Stimulated activated CD4-positive, alpha-beta T cell treated with anti-CD3 and anti-CD28 coated beads, Interleukin-1b, Interleukin-23, amount 100 ng/mL, for 1 hour (primary cell): ENCODE data around the gene CCL15.
"Not testable (repeated sequence)": the region's sequence is repeated elsewhere in the genome, so short reads cannot be mapped to it uniquely, and the experiment has no call there.

Source experiments
- DNase-seq, 2 donors: peaks; one replicate each; pipeline ENCODE4 v3.0.0-alpha.2; 2020; ENCODE audit warnings: low read depth in 2 of 2

Gene CCL15

GRCh38 chr17:36001110-36001771, at the start of gene CCL15:
Gene CCL15 (minus strand): TSS chr17:36001553. CDS start chr17:36001492, 61 bp downstream.
- no peak for DNase-seq

- no peak for DNase-seq
Observed at GRCh38 chr17:36049643-36050042, 48.3 kb upstream of the CCL15 start.

DNA sequence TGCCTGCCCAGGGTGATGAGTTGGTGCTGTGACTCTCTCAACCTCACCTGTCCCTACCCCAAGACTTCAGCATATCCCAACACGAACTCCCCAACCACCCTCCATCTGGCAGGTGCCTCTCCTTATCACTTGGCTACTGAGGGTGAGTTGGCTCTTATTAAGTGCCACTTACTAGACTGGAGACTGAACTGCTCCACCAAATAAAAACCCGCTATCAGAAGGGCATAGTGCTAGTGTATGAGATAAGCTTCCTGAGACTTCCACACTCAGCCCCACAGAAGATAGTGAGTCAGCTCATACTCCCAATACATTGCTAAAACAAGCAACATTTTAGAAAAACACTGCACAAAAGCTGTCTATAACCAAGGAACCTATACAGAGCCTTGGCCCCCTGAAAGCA, 46.7 kb upstream of the CCL15 start:
- DNase-seq: no peak

DNA sequence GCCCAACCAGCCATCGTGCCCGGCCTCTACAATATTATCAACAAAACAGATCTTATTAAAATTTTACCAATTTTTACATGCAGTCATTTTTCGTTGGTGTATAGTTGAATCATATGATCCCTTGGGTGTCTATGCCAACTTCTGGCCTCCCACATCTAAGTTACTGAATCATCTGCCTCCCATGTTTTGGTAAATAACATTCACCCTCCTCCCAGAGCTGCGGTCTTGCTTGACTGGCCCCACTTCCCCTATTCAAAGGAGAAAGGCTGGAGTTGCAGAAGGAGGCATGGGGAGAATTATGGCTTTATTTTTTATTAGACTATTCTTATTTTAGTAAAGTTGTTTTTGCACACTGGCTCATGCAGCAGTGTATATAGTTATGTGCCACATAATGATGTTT, 34.9 kb upstream of the CCL15 start:
- DNase-seq: no peak

DNA sequence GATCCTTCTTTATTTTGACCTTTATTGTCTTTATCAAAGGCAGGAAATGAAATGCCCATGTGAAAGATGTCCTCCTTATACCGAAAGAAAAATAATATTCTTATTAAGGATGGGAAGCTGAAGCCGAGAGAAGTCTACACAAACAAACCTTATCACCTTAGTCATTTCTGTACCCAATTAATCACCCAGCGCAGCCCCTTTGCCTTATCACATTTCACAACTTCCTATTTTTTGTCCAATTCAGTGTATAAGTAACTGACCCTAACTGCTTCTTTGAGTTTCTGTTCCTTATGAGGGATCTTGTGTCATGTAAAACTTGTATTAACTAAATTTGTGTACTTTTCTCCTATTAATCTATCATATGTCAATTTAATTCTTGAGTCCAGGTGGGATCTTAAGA, 32.8 kb upstream of the CCL15 start:
- DNase-seq: no peak

DNA sequence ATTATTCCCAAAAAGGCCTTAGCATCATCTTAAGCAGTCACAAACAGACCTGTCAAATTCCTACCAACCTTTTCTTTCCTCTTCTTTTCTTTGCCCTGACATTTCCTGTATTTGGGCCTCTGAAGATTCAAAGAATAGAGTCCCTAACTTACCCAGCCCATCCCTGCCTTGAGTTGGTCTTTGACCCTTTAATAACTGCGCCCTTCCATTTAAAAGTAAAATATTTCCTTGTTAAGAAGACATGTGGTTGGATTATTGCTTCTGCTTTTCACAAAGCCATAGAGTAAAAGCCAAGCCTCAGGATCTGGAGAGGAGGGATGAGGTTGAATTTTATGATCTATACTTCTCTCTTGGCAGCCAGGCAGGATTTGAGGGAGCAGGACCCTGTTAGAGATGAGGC, 29.6 kb upstream of the CCL15 start:
- DNase-seq: no peak

- no peak for DNase-seq
Observed at GRCh38 chr17:36027761-36028160, 26.4 kb upstream of the CCL15 start.

DNA sequence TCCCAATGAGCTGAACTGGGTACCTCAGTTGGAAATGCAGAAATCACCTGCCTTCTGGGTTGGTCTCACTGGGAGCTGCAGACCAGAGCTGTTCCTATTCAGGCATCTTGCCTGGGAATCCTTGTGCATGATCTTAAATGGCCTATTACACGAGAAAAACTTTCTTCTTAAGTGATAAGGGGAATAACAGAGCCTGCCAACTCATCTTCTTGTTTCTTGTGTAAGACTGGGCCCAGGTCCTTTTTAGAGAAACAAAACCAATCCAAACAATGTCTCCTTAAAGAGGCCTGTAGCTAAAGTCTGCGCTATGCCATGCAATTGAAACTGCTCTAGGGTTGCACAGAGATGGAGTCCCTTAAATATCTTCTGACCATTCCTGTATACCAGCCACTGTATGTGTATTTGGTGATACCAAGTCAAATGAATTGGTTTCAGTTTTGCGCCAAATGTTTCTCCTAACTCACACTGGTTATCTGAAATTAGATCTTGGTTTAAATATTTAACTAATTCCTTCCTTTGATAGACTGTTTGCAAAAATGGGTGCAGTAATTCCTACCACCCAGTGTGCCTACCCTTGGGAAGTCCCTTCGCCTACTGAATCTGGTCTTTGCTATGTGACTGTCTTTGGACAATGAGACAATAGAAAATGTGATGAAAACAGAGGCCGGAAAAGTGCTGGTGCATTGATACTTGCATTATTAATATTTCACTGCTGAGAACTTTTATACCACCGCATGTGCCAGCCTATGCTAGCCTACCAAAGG, 22.9 kb upstream of the CCL15 start:
- DNase-seq: no peak

DNA sequence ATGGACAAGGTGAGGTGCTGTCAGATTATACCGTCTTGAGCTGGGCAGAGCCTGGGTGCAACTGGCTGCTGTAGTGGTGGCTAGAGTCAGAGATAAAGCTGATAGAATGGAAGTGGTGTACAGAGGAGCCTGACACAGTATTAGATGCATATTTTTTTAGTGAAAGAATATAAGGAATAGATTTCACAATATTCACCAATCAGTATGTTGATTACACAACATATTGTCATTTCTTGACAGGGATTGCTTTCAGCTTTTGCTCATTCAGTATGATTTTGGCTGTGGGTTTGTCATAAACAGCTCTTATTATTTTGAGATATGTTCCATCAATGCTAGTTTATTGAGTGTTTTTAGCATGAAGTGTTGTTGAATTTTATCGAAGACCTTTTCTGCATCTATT, 18.1 kb upstream of the CCL15 start:
- DNase-seq: no peak

DNA sequence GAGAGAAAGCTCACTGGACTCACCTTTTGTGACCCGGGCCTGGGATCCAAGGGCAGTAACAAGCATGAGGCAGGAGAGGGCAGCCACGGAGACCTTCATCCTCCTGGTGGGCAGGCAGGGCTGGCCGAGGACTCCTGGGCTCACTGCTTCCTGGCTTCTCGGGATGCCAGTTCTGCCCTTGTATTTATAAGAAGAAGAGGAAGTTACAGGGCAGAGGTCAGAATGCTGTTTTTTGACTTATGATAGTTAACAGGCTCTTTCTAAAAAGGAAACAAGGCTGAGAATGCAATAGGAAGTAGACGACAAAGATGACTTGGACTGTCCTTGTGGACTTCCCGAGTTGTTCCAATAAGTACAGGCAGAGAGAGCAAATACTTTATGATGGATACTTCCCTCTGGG, 16.4 kb upstream of the CCL15 start, which contains the start of gene CCL23:
TSS of gene CCL23 (minus strand) at position 174 of the 400 bp plus-strand sequence. CDS start at position 99, 75 bp downstream.
- DNase-seq: no peak

DNA sequence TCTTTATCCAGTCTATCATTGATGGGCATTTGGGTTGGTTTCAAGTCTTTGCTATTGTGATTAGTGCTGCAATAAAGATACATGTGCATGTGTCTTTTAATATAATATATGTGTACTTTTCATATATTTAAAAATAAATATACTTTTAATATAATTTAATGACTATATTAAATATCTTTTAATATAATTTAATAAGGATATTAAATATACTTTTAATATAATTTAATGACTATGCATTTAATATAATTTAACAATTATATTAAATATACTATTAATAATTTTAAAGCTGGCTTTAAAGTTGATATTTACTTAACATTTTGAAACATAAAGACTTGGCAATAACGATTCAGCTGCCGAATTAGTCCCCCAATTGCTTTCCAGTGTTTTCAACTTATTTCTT, 15.2 kb upstream of the CCL15 start:
- no peak for DNase-seq

DNA sequence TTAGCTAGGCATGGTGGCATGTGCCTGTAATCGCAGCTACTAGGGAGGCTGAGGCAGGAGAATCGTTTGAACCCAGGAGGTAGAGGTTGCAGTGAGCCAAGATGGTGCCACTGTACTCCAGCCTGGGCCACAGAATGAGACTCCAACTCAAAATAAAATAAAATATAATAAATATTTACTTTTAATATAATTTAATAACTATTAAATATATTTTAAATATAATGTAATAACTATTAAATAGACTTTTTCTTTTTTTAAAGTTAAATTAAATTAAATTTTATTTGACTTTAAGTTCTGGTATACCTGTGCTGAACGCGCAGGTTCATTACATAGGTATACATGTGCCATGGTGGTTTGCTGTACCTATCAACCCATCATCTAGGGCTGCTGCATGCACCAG, 14.5 kb upstream of the CCL15 start:
- not testable (repeated sequence) for DNase-seq

DNA sequence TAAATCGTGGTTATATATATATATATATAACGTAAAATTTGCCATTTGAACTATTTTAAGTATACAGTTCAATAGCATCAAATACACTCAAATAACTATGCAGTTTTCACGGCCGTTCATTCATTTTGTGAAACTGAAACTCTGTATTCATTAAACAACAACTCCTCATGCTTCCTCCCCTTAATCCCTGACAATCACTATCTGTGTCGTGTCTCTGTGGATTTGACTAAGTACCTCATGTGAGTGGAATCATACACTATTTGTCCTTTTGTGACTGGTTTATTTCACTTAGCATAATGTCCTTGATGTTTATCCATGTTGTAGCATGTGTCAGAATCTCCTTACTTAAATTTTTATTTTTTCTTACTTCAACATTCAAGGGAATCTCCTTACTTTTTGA, 13.6 kb upstream of the CCL15 start:
- DNase-seq: no peak

DNA sequence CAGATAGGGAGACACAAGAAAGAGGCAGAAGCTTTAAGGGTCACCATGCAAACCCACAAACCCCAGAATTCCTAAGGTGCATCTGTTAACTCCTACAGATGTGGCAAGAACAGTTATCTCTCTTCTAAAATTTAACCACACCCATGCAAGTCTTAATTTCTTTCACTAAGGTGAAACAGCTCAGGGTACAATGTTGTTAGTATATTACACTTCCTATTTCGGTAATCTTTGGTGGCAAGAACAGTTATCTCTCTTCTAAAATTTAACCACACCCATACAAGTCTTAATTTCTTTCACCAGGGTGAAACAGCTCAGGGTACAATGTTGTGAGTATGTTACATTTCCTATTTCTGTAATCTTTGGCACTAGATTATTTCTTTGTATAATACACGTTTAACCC, 9.8 kb upstream of the CCL15 start:
- DNase-seq: no peak

GRCh38 chr17:36008998-36009665, 7.8 kb upstream of the CCL15 start:
- DNase-seq: no peak

DNA sequence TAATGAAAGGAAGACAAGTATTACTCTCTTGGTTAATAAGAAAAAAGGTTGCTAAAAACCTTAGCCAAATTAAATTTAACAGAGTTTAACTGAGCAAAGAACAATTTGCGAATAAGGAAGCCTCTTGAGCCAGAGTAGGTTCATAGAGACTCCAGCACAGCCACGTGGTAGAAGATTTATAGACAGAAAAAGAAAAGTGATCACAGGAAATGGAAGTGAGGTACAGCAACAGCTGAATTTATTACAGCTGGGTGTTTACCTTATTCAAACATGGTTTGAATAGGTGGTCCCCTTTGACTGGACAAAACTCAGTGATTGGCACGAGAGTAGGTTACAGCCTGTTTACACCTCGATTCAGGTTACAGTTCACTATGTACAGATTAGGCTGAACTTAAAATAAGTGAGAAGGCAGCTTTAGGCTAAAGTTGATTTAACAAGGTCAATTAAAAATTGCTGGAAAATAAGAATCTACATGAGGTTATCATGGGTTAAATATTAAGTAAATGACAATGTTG, 3.3 kb upstream of the CCL15 start:
- DNase-seq: no peak

DNA sequence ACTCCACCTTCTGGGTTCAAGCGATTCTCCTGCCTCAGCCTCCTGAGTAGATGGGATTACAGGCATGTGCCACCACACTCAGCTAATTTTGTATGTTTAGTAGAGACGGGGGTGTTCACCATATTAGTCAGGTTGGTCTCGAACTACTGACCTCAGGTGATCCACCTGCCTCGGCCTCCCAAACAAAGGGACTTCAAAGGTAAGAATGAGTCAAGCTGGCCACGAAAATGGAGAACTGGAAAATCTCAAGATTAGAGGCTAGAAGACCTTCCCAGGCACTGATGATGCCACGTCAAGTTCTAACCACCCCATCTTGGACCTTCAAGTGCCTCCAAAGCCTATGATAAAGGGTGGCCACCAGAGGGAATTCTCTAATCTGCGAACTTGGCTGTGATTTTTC, 1.3 kb upstream of the CCL15 start:
- no peak for DNase-seq

DNA sequence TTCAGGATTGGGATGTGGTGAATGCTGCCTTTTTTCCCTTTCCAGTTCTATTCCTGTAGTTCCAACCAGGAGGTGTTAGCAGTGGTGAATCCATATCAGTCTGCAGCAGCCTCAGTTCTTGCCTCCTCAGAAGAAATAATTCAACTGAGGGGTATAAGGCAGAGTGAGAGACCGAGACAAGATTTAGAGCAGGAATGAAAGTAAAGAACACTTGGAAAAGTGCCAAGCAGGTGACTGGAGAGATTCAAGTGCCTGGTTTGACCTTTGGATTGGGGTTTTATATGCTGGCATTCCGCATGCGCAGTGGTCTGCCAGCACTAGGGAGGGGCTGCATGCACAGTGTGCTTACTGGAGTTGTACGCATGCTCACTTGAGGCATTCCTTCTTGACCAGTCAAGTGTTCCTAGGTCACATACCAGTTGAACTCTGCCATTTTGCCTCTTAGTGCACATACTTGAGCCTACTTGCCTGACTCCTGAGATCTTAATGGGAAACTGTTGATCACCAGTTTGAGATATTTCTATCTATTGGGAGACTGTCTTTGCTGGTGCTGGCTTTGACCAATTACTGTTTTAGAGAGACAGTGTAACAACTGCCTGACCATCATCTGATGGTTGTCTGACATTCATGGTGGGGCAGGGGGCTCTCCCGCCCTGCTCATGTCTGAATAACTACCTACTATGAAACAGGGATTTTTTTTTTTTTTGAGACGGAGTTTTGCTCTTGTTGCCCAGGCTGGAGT, 680 bp upstream of the CCL15 start:
- no peak for DNase-seq

- no peak for DNase-seq
Observed at GRCh38 chr17:36000732-36001109, 632 bp downstream of the CCL15 start.

GRCh38 chr17:35998756-35999155, 2.6 kb downstream of the CCL15 start:
- no peak for DNase-seq

- DNase-seq: no peak
Observed at GRCh38 chr17:35998018-35998545, 3.3 kb downstream of the CCL15 start.

GRCh38 chr17:35995346-35995745, 6.0 kb downstream of the CCL15 start:
- DNase-seq: not testable (repeated sequence)
